T-helper 1 cell treated with Interleukin-12 subunit alpha and Interleukin-12 subunit beta and Interleukin-4 antibody, amounts not matched to agents 30 ng/mL and 1 ng/mL, for 36 hours (primary cell): ENCODE measurements around the gene ERRFI1. TPM values are rescaled to one million over a fixed set of nuclear protein-coding genes. Genes with fewer than 3 reads are reported as not detected.
"Not testable (repeated sequence)": the region's sequence is repeated elsewhere in the genome, so short reads cannot be mapped to it uniquely, and the experiment has no call there.

Experiments used
- intact Hi-C: fragments of 100-400 bp; cut with micrococcal nuclease; formaldehyde crosslinking; loops from one replicate; pipeline ENCODE4 v1.15.1; 2024
- total RNA-seq: library from RNA; stranded (reverse); gene quantifications from 2 replicates; pipeline ENCODE4 v1.2.3, GENCODE V29; 2022

ERRFI1 gene
- 0.66 and 0.74 TPM in 2 replicates for total RNA-seq

- intact Hi-C loops: loop anchor here (1.0 to 5.0 kb wide), 5 partner anchors 65 to 292 kb away; partner anchors contain the start of genes PARK7 and SLC45A1
These were observed at the start of gene ERRFI1 for GRCh38 chr1:8026153-8026975. Gene ERRFI1, minus strand, starts transcription at chr1:8026309. Its CDS starts 10,690 bp downstream, at chr1:8015619.

GRCh38 chr1:8075511-8076051 is 49.5 kb upstream of the ERRFI1 start:
- intact Hi-C loops: no loop called here

- intact Hi-C loops: no loop called here
These were observed 47.2 kb upstream of the ERRFI1 start for GRCh38 chr1:8073112-8073855.

- intact Hi-C loops: no loop called here
These were observed 44.3 kb upstream of the ERRFI1 start for GRCh38 chr1:8070381-8070811.

GRCh38 chr1:8069614-8070320 is 43.7 kb upstream of the ERRFI1 start:
- intact Hi-C loops: not testable (repeated sequence)

GRCh38 chr1:8065369-8065768 is 39.3 kb upstream of the ERRFI1 start:
- intact Hi-C loops: no loop called here

GRCh38 chr1:8063298-8064036 is 37.4 kb upstream of the ERRFI1 start:
- intact Hi-C loops: no loop called here

GRCh38 chr1:8062861-8063260 is 36.8 kb upstream of the ERRFI1 start:
- intact Hi-C loops: no loop called here

GRCh38 chr1:8061673-8062386 is 35.7 kb upstream of the ERRFI1 start:
- intact Hi-C loops: no loop called here

- intact Hi-C loops: no loop called here
These were observed 35.1 kb upstream of the ERRFI1 start for GRCh38 chr1:8061210-8061609.

GRCh38 chr1:8059161-8059622 is 33.1 kb upstream of the ERRFI1 start:
- intact Hi-C loops: no loop called here

- intact Hi-C loops: not testable (repeated sequence)
These were observed 31.7 kb upstream of the ERRFI1 start for GRCh38 chr1:8057779-8058178.

GRCh38 chr1:8055973-8056372 is 29.9 kb upstream of the ERRFI1 start:
- intact Hi-C loops: no loop called here

- intact Hi-C loops: no loop called here
These were observed 27.9 kb upstream of the ERRFI1 start for GRCh38 chr1:8053878-8054567.

- intact Hi-C loops: no loop called here
These were observed 25.5 kb upstream of the ERRFI1 start for GRCh38 chr1:8051650-8052049.

GRCh38 chr1:8049229-8049628 is 23.1 kb upstream of the ERRFI1 start:
- intact Hi-C loops: not testable (repeated sequence)

GRCh38 chr1:8047686-8048445 is 21.8 kb upstream of the ERRFI1 start:
- intact Hi-C loops: no loop called here

- intact Hi-C loops: no loop called here
These were observed 21.0 kb upstream of the ERRFI1 start for GRCh38 chr1:8047112-8047511.

GRCh38 chr1:8046391-8046790 is 20.3 kb upstream of the ERRFI1 start:
- intact Hi-C loops: no loop called here
